Coronary artery (tissue), 2 donors: Measurements from ENCODE around the gene DMGDH.
A peak's percentile ranks its signal among the peaks of the same experiment; 100 is the strongest.

ENCODE experiments used
- DNase-seq: peaks from one replicate; pipeline ENCODE4 v3.0.0-alpha.2; 2017; ENCODE audit warnings: low spot score
- H3K27ac ChIP-seq, 2 donors: fragments of 200-600 bp; sonication (generic); one replicate each; pipeline ENCODE4 v1.5.1; 2016 to 2019
- H3K4me3 ChIP-seq: fragments of 200-600 bp; sonication (generic); 2 replicates; pipeline ENCODE4 v1.5.1; 2016; ENCODE audit warnings: mild to moderate bottlenecking, moderate library complexity
- TF ChIP-seq, protein P1 (sequence below): fragments of 200-600 bp; sonication (generic); IDR thresholded peaks from one replicate; pipeline ENCODE4 v1.5.1; 2019; ENCODE audit warnings: antibody characterized with exemption

DMGDH gene

DNA sequence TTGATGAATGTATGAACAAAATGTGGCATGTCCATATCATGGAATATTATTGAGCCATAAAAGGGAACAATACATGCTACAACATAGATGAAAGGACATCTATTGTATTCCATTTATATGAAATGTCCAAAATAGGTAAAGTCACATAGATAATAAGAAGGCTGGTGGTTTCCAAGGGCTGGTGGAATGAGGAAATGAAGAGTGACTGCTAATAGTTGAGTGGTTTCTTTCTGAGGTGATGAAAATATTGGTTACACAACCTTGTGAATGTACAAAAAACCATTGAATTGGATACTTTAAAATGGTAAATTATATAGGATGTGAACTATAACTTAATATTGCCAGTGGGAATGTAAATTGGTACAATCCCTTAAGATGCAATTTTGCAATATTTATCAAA, 89.6 kb downstream of the DMGDH start:
- no peak overlapping the region for H3K4me3 ChIP-seq
- no peak for DNase-seq
- no peak overlapping the region for H3K27ac ChIP-seq
- TF ChIP-seq, protein P1, sequence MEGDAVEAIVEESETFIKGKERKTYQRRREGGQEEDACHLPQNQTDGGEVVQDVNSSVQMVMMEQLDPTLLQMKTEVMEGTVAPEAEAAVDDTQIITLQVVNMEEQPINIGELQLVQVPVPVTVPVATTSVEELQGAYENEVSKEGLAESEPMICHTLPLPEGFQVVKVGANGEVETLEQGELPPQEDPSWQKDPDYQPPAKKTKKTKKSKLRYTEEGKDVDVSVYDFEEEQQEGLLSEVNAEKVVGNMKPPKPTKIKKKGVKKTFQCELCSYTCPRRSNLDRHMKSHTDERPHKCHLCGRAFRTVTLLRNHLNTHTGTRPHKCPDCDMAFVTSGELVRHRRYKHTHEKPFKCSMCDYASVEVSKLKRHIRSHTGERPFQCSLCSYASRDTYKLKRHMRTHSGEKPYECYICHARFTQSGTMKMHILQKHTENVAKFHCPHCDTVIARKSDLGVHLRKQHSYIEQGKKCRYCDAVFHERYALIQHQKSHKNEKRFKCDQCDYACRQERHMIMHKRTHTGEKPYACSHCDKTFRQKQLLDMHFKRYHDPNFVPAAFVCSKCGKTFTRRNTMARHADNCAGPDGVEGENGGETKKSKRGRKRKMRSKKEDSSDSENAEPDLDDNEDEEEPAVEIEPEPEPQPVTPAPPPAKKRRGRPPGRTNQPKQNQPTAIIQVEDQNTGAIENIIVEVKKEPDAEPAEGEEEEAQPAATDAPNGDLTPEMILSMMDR = no peak

DNA sequence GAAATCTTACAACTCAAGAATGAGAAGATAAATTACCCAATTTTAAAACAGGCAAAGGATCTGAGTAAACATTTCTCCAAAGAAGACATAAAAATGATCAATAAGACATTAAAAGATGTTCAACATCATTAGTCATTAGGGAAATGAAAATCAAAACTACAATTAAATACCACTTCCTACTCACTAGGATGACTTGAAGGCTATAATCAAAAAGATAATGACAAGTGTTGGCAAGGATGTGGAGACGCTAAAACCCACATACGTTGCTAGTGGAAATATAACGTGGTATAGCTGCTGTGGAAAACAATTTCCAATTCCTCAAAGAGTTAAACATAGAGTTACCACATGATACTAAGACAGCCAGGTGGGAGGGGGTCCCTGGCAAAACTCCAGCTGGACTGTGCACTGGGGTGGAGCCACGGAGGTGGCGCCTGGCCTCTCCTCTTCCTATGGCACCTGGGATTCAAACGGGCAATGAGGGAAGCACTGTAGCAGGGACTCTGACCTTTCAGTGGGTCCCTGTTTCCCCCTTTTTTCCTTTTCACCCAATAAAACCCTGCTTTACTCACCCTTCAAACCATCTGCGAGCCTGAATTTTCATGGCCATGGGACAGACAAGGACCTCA, 90.2 kb downstream of the DMGDH start:
- no peak for DNase-seq
- no peak overlapping the region for H3K4me3 ChIP-seq
- H3K27ac ChIP-seq = no peak overlapping the region
- TF ChIP-seq, protein P1 = no peak

DNA sequence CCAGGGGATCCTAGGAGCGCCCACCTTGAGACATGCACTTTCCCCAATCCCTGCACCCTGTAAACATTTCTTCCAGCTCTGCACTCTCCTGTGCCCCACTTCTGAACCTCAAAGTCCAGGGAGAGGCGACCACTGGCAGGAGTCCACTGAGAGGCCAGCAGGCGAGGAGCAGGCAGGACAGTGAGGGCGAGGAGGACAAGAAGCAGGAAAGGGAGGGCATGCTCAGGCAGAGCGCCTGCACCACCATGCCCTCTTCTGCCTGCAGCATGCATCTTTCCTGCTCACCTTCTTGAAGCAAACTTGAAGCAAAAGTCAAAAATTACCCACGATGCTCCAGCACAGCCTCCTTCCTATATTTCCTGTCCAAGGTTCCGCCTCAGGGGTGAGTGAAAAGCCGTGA, 94.4 kb downstream of the DMGDH start:
- TF ChIP-seq, protein P1 = no peak
- Histone ChIP-seq H3K4me3 (no peak overlapping the region), H3K27ac (no peak overlapping the region)
- no peak for DNase-seq

DNA sequence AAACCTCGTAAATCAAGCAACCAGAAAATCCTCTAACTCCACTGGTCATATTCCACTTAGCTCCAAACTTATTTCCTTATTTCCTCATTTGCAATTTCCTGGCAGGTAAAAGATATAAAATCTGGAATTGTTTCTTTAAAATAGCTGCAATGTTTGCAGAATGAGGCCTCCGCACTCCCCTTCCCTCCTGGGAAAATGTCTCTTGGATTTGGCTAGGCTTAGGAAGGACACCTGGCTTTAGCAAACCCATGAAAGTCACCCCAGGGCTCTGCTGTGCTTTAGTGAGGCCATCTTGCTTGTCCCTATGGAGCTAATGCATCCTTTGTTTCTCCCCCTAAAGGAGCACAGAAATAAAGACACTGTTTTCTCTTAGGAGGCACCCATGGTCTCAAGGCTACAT, 94.9 kb downstream of the DMGDH start:
- DNase-seq = no peak
- TF ChIP-seq, protein P1 = no peak
- H3K27ac ChIP-seq = no peak overlapping the region
- H3K4me3 ChIP-seq = no peak overlapping the region

DNA sequence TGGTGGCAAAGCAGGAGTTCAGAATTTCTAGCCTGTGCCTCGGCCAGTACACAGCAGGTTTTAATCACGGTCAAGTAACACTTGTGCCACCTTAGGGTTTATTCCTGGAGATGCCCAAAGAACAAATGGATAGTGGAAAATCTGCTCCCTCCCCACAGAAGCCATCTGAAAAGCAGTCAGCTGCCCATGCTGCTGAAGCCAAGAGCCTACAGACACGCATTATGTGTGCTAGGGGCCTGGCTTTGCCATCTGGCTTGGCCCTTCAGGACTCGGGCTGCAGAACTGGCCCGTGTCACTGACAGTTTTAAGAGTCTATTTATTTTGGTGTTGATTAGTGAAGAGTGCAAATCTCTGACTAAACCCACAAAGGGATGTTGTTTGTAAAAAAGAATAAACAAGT, 95.5 kb downstream of the DMGDH start:
- DNase-seq = no peak
- no peak overlapping the region for H3K4me3 ChIP-seq
- no peak overlapping the region for H3K27ac ChIP-seq
- TF ChIP-seq, protein P1 = no peak

DNA sequence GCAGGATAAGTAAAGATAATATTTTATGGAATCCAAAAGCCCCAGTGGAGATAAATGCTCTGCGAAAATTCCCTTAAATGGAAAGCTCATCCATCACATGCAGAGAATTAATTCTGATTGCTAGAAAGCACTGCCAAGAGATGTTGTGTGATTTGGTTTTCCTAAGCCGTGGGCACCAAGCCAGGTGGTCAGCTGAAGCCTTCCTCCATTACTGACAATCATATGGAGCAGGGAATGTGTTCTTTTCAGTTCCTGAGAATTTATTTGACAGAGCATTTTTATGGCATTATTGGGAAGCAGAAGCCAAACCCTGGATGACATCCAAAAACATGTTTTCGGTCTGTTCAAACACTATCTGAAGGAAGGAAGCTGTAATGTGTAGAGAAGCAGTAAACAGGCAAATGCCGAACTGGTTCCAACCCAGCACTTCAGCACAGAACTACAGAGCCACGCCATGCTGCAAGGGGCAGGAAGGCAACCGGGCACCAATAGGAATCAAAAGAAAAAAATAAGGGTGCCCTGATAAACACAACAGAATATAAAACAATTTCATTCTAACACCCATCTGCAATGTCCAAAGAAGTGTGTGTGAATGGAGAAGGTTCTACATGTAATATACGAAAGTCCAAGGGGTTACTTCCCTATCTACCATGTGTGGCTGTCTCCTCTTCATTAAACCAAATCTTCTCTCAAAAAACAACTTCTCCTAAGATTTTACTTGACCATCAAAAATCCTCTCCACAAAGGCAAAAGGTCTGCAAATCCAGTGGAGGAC, 96.6 kb downstream of the DMGDH start:
- H3K27ac ChIP-seq = no peak overlapping the region
- TF ChIP-seq, protein P1 = no peak
- peak overlapping the region; percentile 26 for H3K4me3 ChIP-seq
- DNase-seq = no peak

DNA sequence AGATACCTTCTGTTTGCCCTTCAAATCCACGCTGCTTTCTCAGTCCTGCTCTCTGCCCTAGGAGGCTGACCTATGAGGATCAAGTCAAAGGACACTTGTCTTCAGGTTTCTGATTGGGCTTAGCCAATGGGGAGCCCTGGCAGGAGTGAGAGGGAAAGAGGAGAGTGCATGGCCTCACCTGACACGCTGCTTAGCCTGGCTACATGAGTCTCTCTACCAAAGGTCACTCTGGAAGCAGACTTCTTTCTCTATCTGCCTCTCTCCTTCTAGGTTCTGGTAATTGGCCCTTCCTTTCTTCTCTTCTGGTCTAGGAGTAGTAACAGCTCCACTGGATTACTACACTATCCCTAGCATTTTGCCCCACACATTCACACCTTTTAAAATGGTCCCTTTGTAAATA, 97.5 kb downstream of the DMGDH start:
- no peak overlapping the region for H3K27ac ChIP-seq
- no peak overlapping the region for H3K4me3 ChIP-seq
- DNase-seq = no peak
- TF ChIP-seq, protein P1 = no peak
